SK-N-SH treated with all-trans-retinoic acid at 6 μM for 48 hours (cell line): ENCODE results near the gene ZSCAN22.

Source experiments
- ESRRG ChIP-seq: fragments of 250-450 bp; sonication (Bioruptor Pico); IDR thresholded peaks from 2 replicates; pipeline ENCODE4 v1.6.1; 2021; ENCODE audit warnings: mild to moderate bottlenecking
- GLIS3 ChIP-seq: fragments of 250-450 bp; sonication (Bioruptor Pico); IDR thresholded peaks from 2 replicates; pipeline ENCODE4 v1.5.0; 2020; ENCODE audit warnings: mild to moderate bottlenecking, moderate library complexity
- ISL1 ChIP-seq: fragments of 250-450 bp; sonication (Bioruptor Pico); IDR thresholded peaks from 2 replicates; pipeline ENCODE4 v2.1.2; 2022; ENCODE audit warnings: mild to moderate bottlenecking, moderate library complexity
- TCF4 ChIP-seq: fragments of 250-450 bp; sonication (Bioruptor Pico); IDR thresholded peaks from 2 replicates; pipeline ENCODE4 v1.8.0; 2021; ENCODE audit warnings: mild to moderate bottlenecking, moderate library complexity, borderline replicate concordance
- TOX ChIP-seq: fragments of 250-450 bp; sonication (Bioruptor Pico); IDR thresholded peaks from 2 replicates; pipeline ENCODE4 v1.8.0; 2021; ENCODE audit warnings: mild to moderate bottlenecking, moderate library complexity, borderline replicate concordance
- ZFP3 ChIP-seq: fragments of 250-450 bp; sonication (Bioruptor Pico); IDR thresholded peaks from 2 replicates; pipeline ENCODE4 v1.5.0; 2020; ENCODE audit warnings: mild to moderate bottlenecking, moderate library complexity
- ZNF70 ChIP-seq: fragments of 450-650 bp; formaldehyde crosslinking; IDR thresholded peaks from 2 replicates; pipeline ENCODE4 v1.5.0; 2020; ENCODE audit warnings: mild to moderate bottlenecking, moderate library complexity
- TF ChIP-seq, protein P1 (sequence below): fragments of 250-450 bp; sonication (Bioruptor Pico); IDR thresholded peaks from 2 replicates; pipeline ENCODE4 v1.5.1; 2021; ENCODE audit warnings: mild to moderate bottlenecking, moderate library complexity

DNA sequence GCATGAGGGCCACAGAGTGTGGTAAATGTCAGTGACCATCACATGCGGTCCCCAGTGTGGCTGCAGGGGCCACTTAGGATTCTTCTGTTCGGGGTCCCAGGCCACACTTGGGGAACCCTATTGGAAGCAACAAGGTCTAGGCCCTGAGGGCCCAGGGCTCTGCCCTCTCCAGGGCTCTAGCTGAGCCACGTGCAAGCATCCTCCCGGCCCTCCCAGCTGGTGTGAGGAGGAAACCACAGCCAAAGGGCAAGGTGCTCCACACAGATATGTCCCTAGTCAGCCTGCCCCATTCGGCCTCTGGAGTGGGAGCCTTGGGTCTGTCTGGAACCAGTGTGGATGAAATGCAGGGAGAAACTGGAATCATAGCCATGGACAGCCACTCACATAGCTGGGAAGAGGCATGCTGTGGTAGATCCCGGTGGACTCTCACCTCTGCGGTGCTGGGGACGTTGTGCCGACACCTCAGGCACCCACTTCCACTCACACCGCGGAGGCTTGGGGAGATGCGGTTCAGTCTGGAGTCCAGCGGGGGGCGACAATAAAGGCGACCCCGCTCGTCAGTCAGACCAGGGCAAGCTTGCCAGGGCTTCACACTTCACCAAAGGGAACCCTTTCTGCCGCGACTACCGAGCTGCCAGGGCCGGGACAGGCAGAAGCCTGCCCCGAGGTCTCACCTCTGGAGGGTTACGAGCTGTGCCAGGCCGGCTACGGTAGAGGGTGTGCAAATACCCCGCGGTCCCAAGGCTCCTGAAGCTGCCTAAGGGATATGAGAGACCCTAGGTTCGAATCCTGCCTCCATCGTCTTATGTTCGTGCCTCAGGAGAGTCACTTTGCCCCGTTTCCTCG is 40.0 kb downstream of the ZSCAN22 start:
- no peak for TF ChIP-seq GLIS3 (CRISPR knock-in tag)
- no peak for TF ChIP-seq TOX
- TF ChIP-seq ZNF70 (CRISPR knock-in tag), result no peak
- TF ChIP-seq ZFP3 (CRISPR knock-in tag), result no peak
- TF ChIP-seq, protein P1, sequence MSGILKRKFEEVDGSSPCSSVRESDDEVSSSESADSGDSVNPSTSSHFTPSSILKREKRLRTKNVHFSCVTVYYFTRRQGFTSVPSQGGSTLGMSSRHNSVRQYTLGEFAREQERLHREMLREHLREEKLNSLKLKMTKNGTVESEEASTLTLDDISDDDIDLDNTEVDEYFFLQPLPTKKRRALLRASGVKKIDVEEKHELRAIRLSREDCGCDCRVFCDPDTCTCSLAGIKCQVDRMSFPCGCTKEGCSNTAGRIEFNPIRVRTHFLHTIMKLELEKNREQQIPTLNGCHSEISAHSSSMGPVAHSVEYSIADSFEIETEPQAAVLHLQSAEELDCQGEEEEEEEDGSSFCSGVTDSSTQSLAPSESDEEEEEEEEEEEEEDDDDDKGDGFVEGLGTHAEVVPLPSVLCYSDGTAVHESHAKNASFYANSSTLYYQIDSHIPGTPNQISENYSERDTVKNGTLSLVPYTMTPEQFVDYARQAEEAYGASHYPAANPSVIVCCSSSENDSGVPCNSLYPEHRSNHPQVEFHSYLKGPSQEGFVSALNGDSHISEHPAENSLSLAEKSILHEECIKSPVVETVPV, result no peak
- TF ChIP-seq ESRRG (CRISPR knock-in tag), result no peak
- no peak for TF ChIP-seq ISL1 (CRISPR knock-in tag)
- no peak for TF ChIP-seq TCF4 (CRISPR knock-in tag)
